Right cardiac atrium (tissue), 5 donors: ENCODE data around the gene MTG2. TPM values are rescaled to one million over a fixed set of nuclear protein-coding genes. Genes with fewer than 3 reads are reported as not detected.

ENCODE experiments used
- ATAC-seq, 2 donors: fragments of 200-7000 bp; cut with Tn5 transposase; one replicate each; pipeline versions ENCODE4 v1.8.0 to v1.9.1; 2020; ENCODE audit warnings: moderate library complexity in 2 of 2, mild to moderate bottlenecking in 1 of 2
- DNase-seq, 3 donors: peaks; one replicate each; pipeline ENCODE4 v3.0.0-alpha.2; 2020
- H3K27ac ChIP-seq: one replicate; pipeline ENCODE4 v1.5.1; 2013; ENCODE audit warnings: mild to moderate bottlenecking, low read length, control low read depth, moderate library complexity
- H3K27me3 ChIP-seq: one replicate; pipeline ENCODE4 v1.6.1; 2013; ENCODE audit not compliant: control insufficient read depth, insufficient read depth
- H3K4me1 ChIP-seq: one replicate; pipeline ENCODE4 v1.6.1; 2013; ENCODE audit warnings: low read length; ENCODE audit not compliant: control insufficient read depth, insufficient read depth
- H3K4me3 ChIP-seq: one replicate; pipeline ENCODE4 v1.5.1; 2013; ENCODE audit warnings: low read length, control low read depth
- H3K9me3 ChIP-seq: one replicate; pipeline ENCODE4 v1.6.1; 2013; ENCODE audit warnings: low read length; ENCODE audit not compliant: control insufficient read depth
- WGBS: extraction: QIAGEN DNeasy Blood & Tissue Kit; methylation state at CpG from one replicate; pipeline ENCODE4 v1.1.7; 2013; 5-methylcytosine and 5-hydroxymethylcytosine counted together
- intact Hi-C, 4 donors: fragments of 100-400 bp; cut with DNase I; formaldehyde crosslinking; loops; one replicate each; pipeline versions ENCODE4 v1.11.0 to v1.14.0; 2022 to 2023
- polyA plus RNA-seq: library from polyadenylated mRNA; stranded (reverse); fragments of 200-250 nt; gene quantifications from one replicate; pipeline ENCODE4 v1.2.3, GENCODE V29; 2013
- total RNA-seq, 4 donors: library from RNA; stranded (reverse); fragmentation: NEBNext Ultra II Directional; extraction: Animal tissue kit (Norgen Biotek cat#: 25700); gene quantifications; one replicate each; pipeline ENCODE4 v1.2.1, GENCODE V29; 2021
- donor health status: healthy with polysubstance abuse.
- donor health status: DM: no; HTN: yes; CAD: no.
- donor health status: DM: no; HTN: no; CAD: no.
- donor health status: DM: no; HTN: yes; CAD: no; lungs with severe emphysema.
- donor health status: DM: yes; HTN: yes; CAD: no.

Gene MTG2
- total and polyA plus RNA-seq, 5 donors: 20.4 to 29.2 (median 25.2) TPM

GRCh38 chr20:62231292-62231691, 48.5 kb downstream of the MTG2 start:
- Histone ChIP-seq H3K4me3 (no peak overlapping the region), H3K4me1 (no peaks in the 10 kb centered on the region), H3K27me3 (no peaks in the 10 kb centered on the region), H3K9me3 (no peaks in the 10 kb centered on the region), H3K27ac (no peak overlapping the region)
- intact Hi-C loops: no loop called here
- DNase-seq: peak in 2 of 3 donors; percentile 11 to 20
- ATAC-seq: no peak
- 83% methylated on average over 6 of the region's 6 CpGs for WGBS

GRCh38 chr20:62232194-62232593, 49.4 kb downstream of the MTG2 start:
- WGBS: 88% methylated on average over 7 of the region's 7 CpGs

GRCh38 chr20:62232770-62233645, 50.2 kb downstream of the MTG2 start:
- ATAC-seq (peak; percentile 15 to 19), DNase-seq (peak in 2 of 3 donors; percentile 59 to 76)
- WGBS: 61% methylated on average over 18 of the region's 18 CpGs
- intact Hi-C loops: no loop called here
- Histone ChIP-seq H3K9me3 (no peaks in the 10 kb centered on the region), H3K27me3 (no peaks in the 10 kb centered on the region), H3K27ac (no peak overlapping the region), H3K4me1 (no peaks in the 10 kb centered on the region), H3K4me3 (no peak overlapping the region)

More at GRCh38 chr20:62232194-62232593, 49.4 kb downstream of the MTG2 start:
- ATAC-seq: no peak
- Histone ChIP-seq H3K4me3 (no peak overlapping the region), H3K4me1 (no peaks in the 10 kb centered on the region), H3K9me3 (no peaks in the 10 kb centered on the region), H3K27me3 (no peaks in the 10 kb centered on the region), H3K27ac (no peak overlapping the region)
- intact Hi-C loops: no loop called here
- DNase-seq: peak in 2 of 3 donors; percentile 25 to 36

GRCh38 chr20:62233684-62234083, 50.9 kb downstream of the MTG2 start:
- 87% methylated on average over 4 of the region's 4 CpGs for WGBS
- intact Hi-C loops: no loop called here
- H3K27ac ChIP-seq: peak overlapping the region; percentile 68
- no peaks in the 10 kb centered on the region for H3K9me3 ChIP-seq
- H3K4me1 ChIP-seq: no peaks in the 10 kb centered on the region
- no peak for ATAC-seq
- H3K4me3 ChIP-seq: no peak overlapping the region
- peak in 2 of 3 donors; percentile 7 to 30 for DNase-seq
- H3K27me3 ChIP-seq: no peaks in the 10 kb centered on the region

GRCh38 chr20:62234339-62234738, 51.5 kb downstream of the MTG2 start:
- no peaks in the 10 kb centered on the region for H3K4me1 ChIP-seq
- intact Hi-C loops: no loop called here
- peak overlapping the region; percentile 68 for H3K27ac ChIP-seq
- H3K9me3 ChIP-seq: no peaks in the 10 kb centered on the region
- no peaks in the 10 kb centered on the region for H3K27me3 ChIP-seq
- H3K4me3 ChIP-seq: no peak overlapping the region
- DNase-seq (peak in 2 of 3 donors; percentile 65 to 76), ATAC-seq (no peak)
- 56% methylated on average over 5 of the region's 5 CpGs for WGBS

- Histone ChIP-seq H3K27ac (peak overlapping the region; percentile 40), H3K4me3 (no peak overlapping the region), H3K27me3 (no peaks in the 10 kb centered on the region), H3K4me1 (peaks cover 3% of the 10 kb centered on the region), H3K9me3 (no peaks in the 10 kb centered on the region)
- intact Hi-C loops: no loop called here
- no peak for ATAC-seq
- WGBS: 62% methylated on average over 16 of the region's 16 CpGs
- DNase-seq: peak in 2 of 3 donors; percentile 68 to 75
Observed at GRCh38 chr20:62235001-62235776, 52.4 kb downstream of the MTG2 start.

- ATAC-seq (no peak), DNase-seq (peak in 2 of 3 donors; percentile 44 to 45)
- intact Hi-C loops: no loop called here
- WGBS: 92% methylated on average over 9 of the region's 9 CpGs
- H3K4me3 ChIP-seq: no peak overlapping the region
- H3K9me3 ChIP-seq: no peaks in the 10 kb centered on the region
- H3K4me1 ChIP-seq: peaks cover 3% of the 10 kb centered on the region
- no peaks in the 10 kb centered on the region for H3K27me3 ChIP-seq
- H3K27ac ChIP-seq: peak overlapping the region; percentile 40
Observed at GRCh38 chr20:62235777-62236157, 52.9 kb downstream of the MTG2 start.

GRCh38 chr20:62236200-62236599, 53.4 kb downstream of the MTG2 start:
- Histone ChIP-seq H3K4me3 (no peak overlapping the region), H3K9me3 (no peaks in the 10 kb centered on the region), H3K4me1 (peaks cover 3% of the 10 kb centered on the region), H3K27ac (no peak overlapping the region), H3K27me3 (no peaks in the 10 kb centered on the region)
- ATAC-seq: no peak
- intact Hi-C loops: no loop called here
- WGBS: 58% methylated on average over 6 of the region's 6 CpGs
- DNase-seq: peak in 2 of 3 donors; percentile 59 to 68

- ATAC-seq: no peak
- Histone ChIP-seq H3K27ac (peak overlapping the region; percentile 9), H3K4me1 (peaks cover 3% of the 10 kb centered on the region), H3K27me3 (no peaks in the 10 kb centered on the region), H3K4me3 (no peak overlapping the region), H3K9me3 (no peaks in the 10 kb centered on the region)
- DNase-seq: peak in 2 of 3 donors; percentile 50 to 57
- 56% methylated on average over 28 of the region's 28 CpGs for WGBS
- intact Hi-C loops: no loop called here
Observed at GRCh38 chr20:62236766-62237513, 54.1 kb downstream of the MTG2 start.

GRCh38 chr20:62237514-62237800, 54.6 kb downstream of the MTG2 start:
- H3K27ac ChIP-seq: peak overlapping the region; percentile 9
- H3K27me3 ChIP-seq: no peaks in the 10 kb centered on the region
- ATAC-seq (no peak), DNase-seq (no peak)
- H3K4me3 ChIP-seq: no peak overlapping the region
- peaks cover 5% of the 10 kb centered on the region for H3K4me1 ChIP-seq
- WGBS: 51% methylated on average over 1 of the region's 1 CpG
- intact Hi-C loops: no loop called here
- H3K9me3 ChIP-seq: no peaks in the 10 kb centered on the region
